A673 (cell line): ENCODE results near the gene CASP1.

Source experiments
- EZH2 ChIP-seq: fragments of 200-600 bp; sonication (generic); IDR thresholded peaks from 2 replicates; pipeline ENCODE4 v1.6.1; 2017; ENCODE audit warnings: borderline replicate concordance, low read depth, mild to moderate bottlenecking, mixed read lengths, antibody characterized with exemption, low read length; ENCODE audit not compliant: poor library complexity, severe bottlenecking
- TF ChIP-seq, protein P1 (sequence below): fragments of 300-800, 200-600 bp; sonication (generic); conservative IDR thresholded peaks from 2 replicates; pipeline ENCODE4 v1.5.1; 2017; ENCODE audit warnings: low read depth, mild to moderate bottlenecking, antibody characterized with exemption, low read length, moderate library complexity, mixed read lengths

DNA sequence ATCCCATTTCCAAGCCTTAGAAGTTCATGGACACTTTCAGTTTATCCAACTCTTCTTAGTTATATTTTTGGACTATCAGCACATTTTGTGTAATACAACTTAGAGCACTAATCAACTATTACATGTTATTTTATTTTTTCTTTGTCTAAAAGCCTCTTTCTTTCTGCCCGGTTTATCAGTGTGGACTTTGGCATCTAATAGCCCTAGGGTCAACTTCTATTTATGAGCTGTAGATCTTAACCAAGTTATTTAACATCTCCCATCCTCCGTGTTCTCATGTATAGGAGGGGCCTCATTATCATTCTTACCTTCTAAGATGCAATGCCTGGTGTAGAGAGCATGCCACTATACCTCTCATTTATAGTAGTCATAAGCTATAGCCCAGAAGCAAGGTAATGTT lies 5.8 kb upstream of the CASP1 start:
- TF ChIP-seq, protein P1, sequence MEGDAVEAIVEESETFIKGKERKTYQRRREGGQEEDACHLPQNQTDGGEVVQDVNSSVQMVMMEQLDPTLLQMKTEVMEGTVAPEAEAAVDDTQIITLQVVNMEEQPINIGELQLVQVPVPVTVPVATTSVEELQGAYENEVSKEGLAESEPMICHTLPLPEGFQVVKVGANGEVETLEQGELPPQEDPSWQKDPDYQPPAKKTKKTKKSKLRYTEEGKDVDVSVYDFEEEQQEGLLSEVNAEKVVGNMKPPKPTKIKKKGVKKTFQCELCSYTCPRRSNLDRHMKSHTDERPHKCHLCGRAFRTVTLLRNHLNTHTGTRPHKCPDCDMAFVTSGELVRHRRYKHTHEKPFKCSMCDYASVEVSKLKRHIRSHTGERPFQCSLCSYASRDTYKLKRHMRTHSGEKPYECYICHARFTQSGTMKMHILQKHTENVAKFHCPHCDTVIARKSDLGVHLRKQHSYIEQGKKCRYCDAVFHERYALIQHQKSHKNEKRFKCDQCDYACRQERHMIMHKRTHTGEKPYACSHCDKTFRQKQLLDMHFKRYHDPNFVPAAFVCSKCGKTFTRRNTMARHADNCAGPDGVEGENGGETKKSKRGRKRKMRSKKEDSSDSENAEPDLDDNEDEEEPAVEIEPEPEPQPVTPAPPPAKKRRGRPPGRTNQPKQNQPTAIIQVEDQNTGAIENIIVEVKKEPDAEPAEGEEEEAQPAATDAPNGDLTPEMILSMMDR = no peak
- TF ChIP-seq EZH2 = no peak
